NCI-H2227 (cell line): ENCODE measurements around the gene TRABD.
A peak's percentile ranks its signal among the peaks of the same experiment; 100 is the strongest.
"Not testable (repeated sequence)": the region's sequence is repeated elsewhere in the genome, so short reads cannot be mapped to it uniquely, and the experiment has no call there.

Experiments used
- DNase-seq: peaks from one replicate; lab custom pipeline; 2025; ENCODE audit not compliant: unreplicated experiment; lab: John Stamatoyannopoulos, UW

TRABD gene

DNA sequence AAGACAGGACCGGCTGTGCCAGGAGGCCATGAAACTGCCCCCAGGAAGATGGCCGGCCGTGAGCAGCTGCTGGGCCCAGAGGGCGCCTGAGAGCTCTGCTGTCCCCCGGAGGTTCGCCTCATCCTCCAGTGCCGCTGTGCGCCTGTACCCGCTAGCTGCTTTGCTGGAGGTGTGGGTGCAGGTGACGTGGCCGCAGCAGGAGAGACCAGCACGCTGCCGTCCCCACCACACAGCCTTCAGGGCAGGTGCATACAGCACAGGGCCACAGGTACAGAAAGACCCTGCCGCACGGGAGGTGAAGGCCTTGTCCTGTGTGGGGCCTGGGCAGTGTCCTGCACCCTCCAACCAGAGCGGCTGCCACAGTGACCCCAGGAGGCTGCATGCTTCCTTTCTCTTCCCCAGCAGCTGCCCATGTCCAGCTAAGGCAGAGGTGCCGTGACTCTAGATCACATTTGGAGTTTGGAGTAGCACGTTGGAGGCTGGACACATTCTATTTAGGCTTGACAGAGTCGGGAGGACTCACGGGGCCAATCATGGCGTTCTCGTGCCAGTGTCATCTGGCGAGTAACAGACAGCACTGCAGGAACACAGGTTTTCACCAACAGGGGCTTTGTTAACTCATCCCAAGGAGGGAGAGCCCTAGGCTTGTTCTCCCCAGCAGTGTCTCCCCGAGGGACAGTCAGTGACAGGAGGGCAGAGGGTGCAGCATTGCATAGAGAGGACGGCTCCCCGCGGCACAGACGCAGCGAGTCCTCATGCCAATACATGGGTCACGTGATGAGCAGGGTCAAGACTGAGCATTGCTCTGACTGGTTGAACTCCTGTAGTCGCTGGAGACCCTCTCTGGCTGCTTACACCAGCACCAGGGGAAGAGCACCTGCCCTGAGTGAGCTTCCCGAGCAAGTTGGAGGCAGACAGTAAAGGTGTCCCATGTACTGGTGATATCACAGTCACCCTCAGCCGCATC lies 33.9 kb upstream of the TRABD start:
- DNase-seq: no peak

DNA sequence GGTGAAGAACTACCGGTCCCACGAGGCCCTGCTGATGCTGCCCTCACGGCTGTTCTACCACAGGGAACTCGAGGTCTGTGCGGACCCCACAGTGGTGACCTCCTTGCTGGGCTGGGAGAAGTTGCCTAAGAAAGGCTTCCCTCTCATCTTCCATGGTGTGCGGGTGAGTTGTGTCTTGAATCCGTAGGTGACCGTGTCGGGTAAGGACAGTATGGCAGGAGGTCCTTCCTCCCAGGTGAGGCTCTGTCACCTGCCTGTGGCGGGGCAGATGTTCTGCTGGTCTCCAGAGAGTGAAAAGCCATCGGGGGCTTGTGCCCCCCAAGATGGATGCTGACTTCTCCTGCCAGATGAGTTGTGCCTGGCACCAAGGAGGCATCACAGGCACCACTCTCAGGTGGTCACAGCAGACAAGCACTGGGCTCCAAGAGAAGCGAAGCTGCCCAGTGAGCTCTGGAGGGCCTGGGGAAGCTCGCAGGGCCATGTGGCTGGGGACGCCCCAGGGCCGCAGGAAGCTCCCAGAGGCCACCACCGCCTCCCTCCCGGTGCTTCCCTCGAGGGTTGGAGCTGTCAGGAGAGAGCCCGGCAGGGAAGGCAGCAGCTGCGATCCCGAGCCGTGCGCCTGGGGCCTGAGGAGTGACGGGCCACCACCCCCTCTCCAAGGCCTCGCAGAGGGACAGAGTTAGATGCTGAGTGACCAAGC lies 32.5 kb upstream of the TRABD start:
- DNase-seq: no peak

DNA sequence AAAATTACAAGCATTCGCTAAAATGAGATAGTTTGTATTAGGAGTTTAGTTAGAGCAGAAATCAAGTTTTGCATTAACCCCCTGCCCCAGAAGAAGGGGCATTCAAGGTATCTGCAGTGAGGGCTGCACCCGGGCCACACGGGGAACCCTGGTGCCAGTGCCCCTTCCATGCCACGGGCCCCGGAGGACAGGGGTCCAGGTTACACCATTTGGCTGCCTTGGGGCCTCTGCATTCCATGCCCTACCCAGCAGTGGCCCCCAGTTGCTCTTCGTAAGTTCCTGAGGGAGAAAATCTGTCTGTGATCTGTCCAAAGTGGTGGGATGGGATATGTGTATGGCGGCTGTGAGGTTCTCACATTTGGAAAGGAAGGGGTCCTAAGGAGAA lies 32.0 kb upstream of the TRABD start:
- DNase-seq: no peak

DNA sequence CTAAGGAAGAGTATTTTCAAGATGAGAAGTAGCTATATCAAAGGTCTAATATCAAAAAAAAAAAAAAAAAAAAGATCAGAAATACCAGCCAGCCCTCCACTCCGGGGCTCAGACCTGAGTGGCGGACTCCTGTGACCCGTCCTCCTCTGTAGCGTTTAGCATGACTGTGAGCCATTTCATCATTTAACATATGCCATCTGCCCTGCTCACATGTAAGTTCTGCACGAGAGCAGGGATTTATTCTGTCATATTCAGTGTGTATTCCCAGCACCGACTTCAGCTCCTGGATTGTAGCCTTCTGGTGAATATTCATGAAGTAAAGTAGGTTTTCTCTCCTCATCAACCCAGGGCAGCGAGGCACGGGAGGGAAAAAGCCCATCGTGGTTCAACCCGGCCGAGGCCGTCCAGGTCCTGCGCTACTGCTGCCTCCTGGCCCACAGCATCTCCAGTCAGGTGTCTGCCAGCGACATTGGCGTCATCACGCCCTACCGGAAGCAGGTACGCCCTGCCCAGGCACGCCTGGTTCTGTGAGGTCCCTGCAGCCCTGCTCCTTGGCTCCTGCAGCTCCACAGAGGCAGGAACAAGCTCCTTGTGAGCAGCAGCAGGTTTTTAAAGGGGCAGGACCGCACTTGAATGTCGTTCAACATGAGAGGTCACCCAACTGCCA lies 27.9 kb upstream of the TRABD start:
- no peak for DNase-seq

DNA sequence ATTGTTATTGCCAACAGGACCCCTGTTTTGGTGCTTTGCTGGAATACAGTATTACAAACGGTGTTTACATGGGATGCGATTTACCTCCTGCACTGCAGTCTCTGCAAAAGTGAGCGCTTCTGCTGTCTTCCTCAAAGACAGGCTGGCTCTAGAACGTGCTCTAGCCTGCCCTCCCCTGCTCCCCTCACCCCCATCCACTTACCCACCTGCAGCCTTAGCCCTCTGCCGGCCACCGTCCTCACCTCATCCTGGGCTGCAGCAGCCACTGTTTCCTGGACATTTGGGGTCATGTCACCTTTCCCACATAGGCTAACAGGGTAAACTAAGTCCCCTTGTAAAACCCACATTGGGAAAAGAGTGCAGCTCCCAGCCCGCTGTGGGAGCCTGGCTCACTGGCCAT lies 24.8 kb upstream of the TRABD start:
- no peak for DNase-seq

DNA sequence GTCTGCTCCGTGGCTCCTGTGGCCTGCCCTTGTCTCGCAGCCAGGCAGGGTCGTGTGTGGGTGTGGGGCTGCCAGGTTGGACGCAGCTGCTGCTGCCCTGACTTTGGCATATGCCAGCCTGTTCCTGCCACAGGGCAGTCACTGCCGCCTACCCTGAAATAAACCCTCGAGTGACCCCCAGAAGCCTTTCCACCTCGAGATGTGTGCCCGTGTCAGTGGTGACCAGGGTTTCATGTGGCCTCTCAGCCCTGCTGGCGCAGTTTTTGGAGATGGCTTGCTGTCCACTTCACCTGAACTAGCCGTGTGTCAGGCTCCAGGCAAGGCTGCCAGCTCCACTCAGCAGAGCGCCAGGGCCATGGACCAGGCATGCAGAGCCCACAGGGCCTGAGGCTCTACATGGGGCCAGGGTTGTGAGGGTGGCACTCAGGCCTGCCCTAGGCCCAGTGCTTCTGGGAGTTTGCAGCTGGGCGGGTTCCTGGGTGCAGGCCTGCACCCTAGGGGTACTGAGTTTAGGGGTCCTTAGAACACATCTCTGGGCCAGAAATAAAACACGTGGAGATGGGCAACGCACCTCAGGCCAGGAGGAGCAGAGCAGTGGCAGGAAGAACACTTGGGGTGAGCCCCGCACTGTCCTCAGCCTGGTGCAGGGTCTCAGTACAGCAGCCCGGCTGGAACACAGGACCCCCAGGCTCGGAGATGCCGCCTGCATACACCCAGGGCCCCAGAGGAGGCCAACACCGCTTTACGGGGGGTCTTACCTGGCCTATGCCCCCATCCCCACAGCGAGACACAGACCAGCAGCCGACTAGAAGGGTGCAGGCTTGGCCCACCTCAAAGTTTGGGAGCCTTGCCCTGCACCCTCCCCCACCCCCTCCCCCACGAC lies 24.0 kb upstream of the TRABD start:
- DNase-seq: no peak

DNA sequence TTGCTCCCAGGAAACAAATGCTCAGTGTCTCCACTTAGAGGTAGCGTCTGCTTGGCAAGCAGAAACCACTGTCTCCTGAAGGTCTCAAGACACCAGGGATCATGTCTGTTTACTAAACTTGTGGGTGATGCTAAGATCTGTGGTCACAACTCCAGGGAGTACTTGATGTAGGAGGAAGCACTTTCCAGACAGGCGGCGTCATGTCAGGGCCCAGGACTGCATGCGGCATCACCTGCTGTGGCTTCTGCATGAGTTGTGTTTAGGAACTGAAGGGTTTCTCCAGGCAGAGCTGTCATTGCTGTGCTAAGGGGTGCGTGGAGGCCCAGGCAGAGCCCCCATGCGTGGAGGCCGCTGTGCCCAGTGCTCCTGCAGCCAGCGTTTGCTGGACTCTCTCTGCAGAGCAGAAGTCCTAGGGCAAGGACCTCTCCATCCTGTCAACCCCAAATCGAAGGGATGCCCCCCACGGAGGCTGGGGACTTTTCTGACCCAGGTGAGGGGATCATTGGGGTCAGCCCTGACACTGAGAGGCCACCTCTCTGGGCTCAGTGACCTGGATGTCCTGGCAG lies 23.2 kb upstream of the TRABD start:
- no peak for DNase-seq

DNA sequence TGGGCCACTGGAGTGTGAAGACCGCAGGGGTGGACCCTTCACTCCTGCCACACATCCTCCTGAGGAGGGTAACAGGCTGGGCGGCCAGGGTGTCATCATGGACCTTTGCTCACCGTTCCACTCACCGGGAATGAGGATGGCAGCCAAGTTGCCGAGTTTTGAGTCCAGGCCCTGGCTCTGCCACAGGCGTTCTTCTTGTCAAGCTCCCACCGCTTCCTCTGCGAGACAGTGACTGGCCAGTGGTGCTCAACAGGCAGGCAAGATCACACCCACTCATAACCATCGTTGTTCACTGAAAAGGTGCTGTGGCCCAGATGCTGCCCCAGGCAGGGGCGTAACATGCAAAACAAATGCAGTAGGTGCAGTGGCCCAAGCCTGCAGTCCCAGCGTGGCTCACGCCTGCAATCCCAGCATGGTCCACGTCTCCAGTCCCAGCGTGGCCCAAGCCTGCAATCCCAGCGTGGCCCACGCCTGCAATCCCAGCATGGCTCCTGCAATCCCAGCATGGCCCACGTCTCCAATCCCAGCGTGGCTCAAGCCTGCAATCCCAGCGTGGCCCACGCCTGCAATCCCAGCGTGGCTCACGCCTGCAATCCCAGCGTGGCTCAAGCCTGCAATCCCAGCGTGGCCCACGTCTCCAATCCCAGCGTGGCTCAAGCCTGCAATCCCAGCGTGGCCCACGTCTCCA lies 20.1 kb upstream of the TRABD start:
- DNase-seq: no peak

DNA sequence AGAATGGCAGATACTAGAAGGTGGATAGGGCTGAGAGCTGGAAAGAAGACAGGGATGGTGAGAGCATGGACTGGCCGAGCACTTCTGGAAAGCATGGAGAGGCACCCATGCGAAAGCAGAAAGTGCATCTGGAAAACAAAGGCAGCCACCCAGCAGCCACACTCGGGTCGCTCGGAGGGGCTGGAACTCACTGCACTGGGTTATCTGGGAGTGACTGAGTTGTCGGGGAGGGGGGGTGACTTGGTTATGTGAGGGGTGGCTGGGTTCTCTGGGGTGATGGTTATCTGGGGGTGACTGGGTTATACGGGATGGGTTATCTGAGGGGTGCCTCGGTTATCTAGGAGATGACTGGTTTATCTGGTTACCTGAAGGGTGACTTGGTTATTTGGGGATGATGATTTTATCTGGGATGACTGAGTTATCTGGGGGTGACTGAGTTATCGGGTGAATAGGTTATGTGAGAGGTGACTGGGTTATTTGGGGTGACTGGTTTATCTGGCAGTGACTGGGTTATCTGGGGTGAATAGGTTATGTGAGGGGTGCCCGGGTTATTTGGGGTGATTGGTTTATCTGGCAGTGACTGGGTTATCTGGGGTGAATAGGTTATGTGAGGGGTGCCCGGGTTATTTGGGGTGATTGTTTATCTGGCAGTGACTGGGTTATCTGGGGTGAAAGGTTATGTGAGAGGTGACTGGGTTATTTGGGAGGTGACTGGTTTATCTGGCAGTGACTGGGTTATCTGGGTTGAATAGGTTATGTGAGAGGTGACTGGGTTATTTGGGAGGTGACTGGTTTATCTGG lies 17.8 kb upstream of the TRABD start:
- DNase-seq: no peak

DNA sequence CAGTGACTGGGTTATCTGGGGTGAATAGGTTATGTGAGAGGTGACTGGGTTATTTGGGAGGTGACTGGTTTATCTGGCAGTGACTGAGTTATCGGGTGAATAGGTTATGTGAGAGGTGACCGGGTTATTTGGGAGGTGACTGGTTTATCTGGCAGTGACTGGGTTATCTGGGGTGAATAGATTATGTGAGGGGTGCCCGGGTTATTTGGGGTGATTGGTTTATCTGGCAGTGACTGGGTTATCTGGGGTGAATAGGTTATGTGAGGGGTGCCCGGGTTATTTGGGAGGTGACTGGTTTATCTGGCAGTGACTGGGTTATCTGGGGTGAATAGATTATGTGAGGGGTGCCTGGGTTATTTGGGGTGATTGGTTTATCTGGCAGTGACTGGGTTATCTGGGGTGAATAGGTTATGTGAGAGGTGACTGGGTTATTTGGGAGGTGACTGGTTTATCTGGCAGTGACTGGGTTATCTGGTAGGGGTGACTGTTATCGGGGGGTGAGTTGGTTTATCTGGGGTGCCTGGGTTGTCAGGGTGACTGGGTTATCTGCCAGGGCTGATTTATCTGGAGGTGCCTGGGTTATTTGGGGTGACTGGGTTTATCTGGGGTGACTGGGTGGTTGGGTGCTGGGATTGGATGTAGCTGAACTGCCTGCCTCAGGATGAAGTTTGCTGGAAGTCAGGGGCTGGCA lies 17.1 kb upstream of the TRABD start:
- DNase-seq: not testable (repeated sequence)

DNA sequence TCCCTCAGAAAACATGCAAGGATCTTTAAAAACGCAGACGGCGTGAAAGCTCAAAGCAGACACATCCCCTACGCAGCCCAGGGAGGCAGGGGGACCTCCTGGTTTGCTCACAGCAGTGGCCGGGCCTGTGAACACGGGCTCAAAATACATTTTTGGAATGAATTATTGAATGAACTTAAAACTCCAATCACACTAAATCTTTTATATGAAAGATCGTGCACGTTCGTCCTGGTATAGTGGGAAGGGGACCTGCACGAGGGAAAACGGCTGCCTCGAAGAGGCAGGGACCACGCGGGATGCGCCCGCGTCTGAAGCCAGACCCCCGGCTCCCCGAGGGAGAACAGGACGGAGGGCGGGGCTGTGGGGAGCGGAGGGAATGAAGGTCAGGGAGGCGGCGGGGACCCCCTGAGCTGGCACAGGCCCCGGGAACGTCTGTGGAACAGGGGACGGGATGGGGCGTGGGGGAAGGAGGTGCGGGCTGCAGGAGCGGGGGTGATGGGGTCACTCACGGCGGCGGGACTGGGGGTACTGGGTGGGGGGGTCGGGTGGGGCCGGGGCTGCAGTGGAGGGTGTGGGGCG lies 16.4 kb upstream of the TRABD start:
- no peak for DNase-seq

DNA sequence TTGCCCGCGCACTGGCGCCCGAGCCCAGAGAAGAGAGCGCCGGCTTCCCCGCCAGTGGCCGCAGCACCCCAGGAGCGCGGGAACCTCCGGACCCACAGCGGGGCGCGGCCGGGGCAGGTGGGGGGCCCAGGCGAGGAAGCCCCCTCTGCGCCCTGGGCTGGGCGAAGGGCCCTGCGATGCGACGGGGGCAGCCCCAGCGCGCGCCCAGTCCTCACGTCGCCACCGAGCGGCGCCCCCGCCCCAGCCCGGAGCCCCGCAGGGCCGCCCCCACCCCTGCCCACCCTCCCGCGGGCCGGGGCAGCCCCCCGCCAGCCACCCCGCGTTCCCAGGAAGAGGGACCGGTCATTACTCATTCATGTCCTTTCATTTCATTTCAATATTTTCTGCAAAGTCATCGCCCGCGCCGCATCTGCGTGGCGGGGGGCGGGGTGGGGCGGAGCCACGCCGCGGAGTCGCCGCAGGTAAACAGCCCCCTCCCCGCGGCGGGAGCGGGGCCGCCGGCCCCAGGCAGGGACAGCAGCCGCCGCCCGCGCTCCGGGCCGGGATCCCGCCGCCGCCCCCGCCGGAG lies 15.9 kb upstream of the TRABD start:
- peak; percentile 26 for DNase-seq

DNA sequence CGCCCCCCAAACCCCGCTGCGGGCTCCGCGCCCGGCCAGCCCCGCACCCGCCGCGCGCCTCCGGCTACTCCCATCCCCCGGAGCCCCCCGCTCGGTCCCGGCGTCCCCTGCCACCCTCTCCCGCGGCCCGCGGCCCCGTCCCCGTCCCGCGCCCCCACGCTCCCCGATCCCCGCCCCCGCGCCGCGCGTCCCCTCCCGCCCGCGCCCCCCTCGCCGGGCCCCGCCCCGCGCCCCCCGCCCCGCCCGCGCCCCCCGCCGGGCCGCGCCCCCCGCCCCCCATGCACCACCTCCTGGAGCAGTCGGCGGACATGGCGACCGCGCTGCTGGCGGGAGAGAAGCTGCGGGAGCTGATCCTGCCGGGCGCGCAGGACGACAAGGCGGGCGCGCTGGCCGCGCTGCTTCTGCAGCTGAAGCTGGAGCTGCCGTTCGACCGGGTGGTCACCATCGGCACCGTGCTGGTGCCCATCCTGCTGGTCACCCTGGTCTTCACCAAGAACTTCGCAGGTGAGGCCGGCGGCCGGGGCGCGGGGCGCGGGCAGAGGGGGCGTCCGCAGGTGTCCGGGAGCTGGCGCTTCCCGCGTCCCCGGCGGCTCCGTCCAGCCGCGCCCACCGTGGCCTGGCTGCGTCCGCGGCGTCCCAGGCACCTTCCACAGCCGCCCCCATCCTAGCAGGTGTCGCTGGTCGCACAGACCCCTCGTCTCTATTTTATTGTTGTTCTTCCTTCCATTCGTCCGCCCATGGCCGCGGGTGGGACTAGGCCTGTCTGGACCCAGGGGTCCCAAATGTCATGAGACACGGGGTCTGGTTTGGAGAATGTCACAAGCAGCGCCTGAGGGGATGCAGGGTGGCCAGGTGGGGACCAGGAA lies 15.0 kb upstream of the TRABD start, which contains the start of gene PANX2:
Gene PANX2, plus strand, starts transcription at position 279 of the 866 bp plus-strand sequence. Its CDS starts 0 bp downstream, at position 279.
- DNase-seq: peak; percentile 25

DNA sequence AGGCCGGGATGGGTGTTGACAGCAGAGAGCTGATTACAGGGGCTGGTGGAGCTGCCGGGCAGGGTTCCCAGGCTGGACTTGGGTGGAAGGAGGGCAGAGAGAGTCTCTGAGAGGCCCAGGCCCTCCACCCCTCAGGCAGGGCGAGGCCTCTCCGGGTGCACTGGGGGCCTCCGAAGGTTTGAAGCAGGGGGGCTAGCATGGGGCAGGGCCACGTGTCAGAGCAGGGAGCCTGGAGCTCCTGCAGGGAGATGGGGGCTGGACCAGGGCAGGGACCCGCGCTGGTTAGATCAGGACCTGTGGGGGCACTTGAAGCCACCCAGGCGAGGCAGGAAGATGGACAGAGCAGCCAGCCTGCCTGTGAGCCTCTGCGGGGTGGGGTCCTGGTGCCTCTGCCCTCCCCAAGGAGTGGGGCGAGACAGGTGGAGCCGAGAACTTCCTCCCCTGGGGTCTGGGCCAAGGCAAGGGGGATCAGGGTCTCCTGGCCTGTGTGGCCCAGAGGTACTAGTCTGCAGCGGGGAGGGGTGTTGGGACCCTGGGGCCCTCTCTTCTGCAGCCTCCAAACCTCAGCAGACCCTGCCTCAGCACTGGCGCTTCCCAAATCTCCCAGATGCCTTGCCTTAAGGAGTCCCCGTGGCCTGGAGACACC lies 14.3 kb upstream of the TRABD start:
- no peak for DNase-seq

DNA sequence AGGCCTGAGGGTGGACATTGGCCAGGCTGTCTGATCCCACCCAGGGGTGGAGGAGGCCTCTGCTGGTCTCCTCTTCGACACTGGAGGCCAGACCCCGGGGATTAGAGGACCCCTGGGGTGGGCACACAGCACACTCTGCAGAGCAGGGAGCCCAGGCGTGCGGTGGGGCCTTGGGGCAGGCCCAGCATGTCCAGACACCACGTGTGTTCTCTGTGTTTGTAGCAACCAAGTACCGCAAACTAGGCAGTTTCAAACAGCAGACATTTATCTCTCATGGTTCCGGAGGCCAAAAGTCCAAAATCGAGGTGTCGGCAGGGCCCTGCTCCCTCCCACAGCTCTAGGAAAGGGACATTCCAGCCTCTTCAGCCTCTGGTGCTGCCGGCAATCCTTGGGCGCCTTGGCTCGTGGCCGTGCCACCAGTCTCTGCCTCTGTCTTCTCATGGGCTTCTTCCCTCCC lies 13.7 kb upstream of the TRABD start:
- no peak for DNase-seq

DNA sequence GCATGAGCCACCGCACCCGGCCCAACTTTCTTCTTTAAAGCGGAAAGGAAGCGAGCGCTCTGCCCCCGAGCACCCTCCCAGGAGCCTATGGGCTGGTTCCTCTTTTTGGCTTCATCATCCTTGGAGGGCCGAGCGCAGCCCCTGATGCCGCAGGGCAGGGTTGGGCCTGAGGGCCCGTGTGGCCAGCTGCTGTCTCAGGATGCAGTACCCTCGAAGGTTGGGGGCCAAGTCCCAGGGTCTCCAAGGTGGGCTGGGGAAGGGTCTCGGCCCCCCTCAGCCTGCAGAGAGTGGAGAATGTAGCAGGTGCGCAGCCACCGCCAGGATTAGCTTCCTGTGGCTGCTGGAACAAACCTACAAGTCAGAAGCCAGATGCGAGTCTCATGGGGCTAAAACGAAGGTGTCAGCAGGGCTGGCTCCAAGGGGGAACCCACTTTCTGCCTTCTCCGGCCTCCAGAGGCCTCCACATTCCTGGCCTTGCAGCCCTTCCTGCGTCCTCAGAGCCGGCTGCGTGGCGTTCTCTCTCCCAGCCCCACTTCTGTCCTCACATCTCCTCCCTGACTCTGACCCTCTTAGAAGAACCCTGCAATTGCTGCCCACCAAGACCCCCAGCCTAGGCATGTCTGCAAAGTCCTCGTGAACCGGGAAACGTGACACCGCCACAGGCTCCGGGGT lies 12.3 kb upstream of the TRABD start:
- DNase-seq: no peak
